HG03378 (cell line): ENCODE measurements around the gene PLCB2.

Experiments used
- ATAC-seq: cut with Tn5 transposase; IDR thresholded peaks from one replicate; pipeline ENCODE4 v1.9.1; 2021; ENCODE audit warnings: mild to moderate bottlenecking, moderate library complexity; ENCODE audit not compliant: unreplicated experiment

Gene PLCB2

GRCh38 chr15:40286794-40287193 is 20.9 kb downstream of the PLCB2 start:
- ATAC-seq = no peak

- no peak for ATAC-seq
Observed at GRCh38 chr15:40286061-40286532, 21.6 kb downstream of the PLCB2 start.

- ATAC-seq = no peak
Observed at GRCh38 chr15:40285554-40286011, 22.2 kb downstream of the PLCB2 start.

GRCh38 chr15:40285151-40285550 is 22.6 kb downstream of the PLCB2 start:
- ATAC-seq = no peak

GRCh38 chr15:40283615-40284300 is 24.0 kb downstream of the PLCB2 start:
- ATAC-seq = no peak

- no peak for ATAC-seq
Observed at GRCh38 chr15:40282869-40283614, 24.7 kb downstream of the PLCB2 start, which contains the start of gene ANKRD63. TSS of gene ANKRD63 (minus strand) at chr15:40283064. CDS start at chr15:40282586, 478 bp downstream.

GRCh38 chr15:40282147-40282868 is 25.4 kb downstream of the PLCB2 start:
- ATAC-seq = no peak

- ATAC-seq = no peak
Observed at GRCh38 chr15:40281801-40282146, 26.0 kb downstream of the PLCB2 start.

GRCh38 chr15:40281057-40281800 is 26.5 kb downstream of the PLCB2 start:
- ATAC-seq = no peak

GRCh38 chr15:40280260-40281056 is 27.3 kb downstream of the PLCB2 start:
- no peak for ATAC-seq

- no peak for ATAC-seq
Observed at GRCh38 chr15:40279437-40280141, 28.1 kb downstream of the PLCB2 start.

GRCh38 chr15:40278026-40278425 is 29.7 kb downstream of the PLCB2 start:
- no peak for ATAC-seq

- ATAC-seq = no peak
Observed at GRCh38 chr15:40277471-40277870, 30.3 kb downstream of the PLCB2 start.

GRCh38 chr15:40276927-40277326 is 30.8 kb downstream of the PLCB2 start:
- no peak for ATAC-seq

- ATAC-seq = no peak
Observed at GRCh38 chr15:40275954-40276353, 31.8 kb downstream of the PLCB2 start.

- ATAC-seq = no peak
Observed at GRCh38 chr15:40275523-40275922, 32.2 kb downstream of the PLCB2 start.

GRCh38 chr15:40274350-40275274 is 33.1 kb downstream of the PLCB2 start:
- ATAC-seq = peak; percentile 53

- ATAC-seq = no peak
Observed at GRCh38 chr15:40273428-40273827, 34.3 kb downstream of the PLCB2 start.
